OCI-LY1 (cell line): ENCODE data around the gene OVCH1.

ENCODE experiments used
- EZH2 ChIP-seq: fragments of 200-600 bp; sonication (generic), shearing (Covaris generic); IDR thresholded peaks from 2 replicates; pipeline ENCODE4 v1.8.0; 2017; ENCODE audit warnings: borderline replicate concordance, mixed run types, mild to moderate bottlenecking, antibody characterized with exemption, low read length, moderate library complexity, mixed read lengths
- TF ChIP-seq, protein P1 (sequence below): fragments of 200-600 bp; sonication (generic), shearing (Covaris generic); IDR thresholded peaks from 2 replicates; pipeline ENCODE4 v1.5.1; 2017; ENCODE audit warnings: mild to moderate bottlenecking, antibody characterized with exemption, low read length, moderate library complexity, mixed read lengths

DNA sequence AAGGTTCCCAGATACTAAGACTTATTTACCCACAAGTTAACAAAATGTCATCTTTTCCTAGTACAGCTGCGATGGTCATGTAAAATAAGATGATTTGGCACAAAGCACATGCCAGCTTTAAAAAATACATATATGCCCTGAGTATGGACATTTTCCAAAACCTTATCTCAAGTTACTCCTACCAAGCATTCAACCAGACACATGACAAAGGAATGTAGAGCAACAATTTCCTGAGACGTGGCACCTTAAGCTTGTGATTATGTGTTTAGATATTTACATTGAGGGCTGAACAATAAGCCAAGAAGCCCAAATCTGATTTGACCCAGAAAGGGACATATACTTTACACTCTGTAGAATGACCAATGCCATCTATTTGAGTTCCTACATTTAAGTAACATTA, 24.5 kb upstream of the OVCH1 start:
- TF ChIP-seq, protein P1, sequence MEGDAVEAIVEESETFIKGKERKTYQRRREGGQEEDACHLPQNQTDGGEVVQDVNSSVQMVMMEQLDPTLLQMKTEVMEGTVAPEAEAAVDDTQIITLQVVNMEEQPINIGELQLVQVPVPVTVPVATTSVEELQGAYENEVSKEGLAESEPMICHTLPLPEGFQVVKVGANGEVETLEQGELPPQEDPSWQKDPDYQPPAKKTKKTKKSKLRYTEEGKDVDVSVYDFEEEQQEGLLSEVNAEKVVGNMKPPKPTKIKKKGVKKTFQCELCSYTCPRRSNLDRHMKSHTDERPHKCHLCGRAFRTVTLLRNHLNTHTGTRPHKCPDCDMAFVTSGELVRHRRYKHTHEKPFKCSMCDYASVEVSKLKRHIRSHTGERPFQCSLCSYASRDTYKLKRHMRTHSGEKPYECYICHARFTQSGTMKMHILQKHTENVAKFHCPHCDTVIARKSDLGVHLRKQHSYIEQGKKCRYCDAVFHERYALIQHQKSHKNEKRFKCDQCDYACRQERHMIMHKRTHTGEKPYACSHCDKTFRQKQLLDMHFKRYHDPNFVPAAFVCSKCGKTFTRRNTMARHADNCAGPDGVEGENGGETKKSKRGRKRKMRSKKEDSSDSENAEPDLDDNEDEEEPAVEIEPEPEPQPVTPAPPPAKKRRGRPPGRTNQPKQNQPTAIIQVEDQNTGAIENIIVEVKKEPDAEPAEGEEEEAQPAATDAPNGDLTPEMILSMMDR: no peak
- TF ChIP-seq EZH2: no peak
